Prostate gland (tissue), 2 donors: ENCODE data around the gene RNU2-63P. TPM values are rescaled to one million over a fixed set of nuclear protein-coding genes. Genes with fewer than 3 reads are reported as not detected.
"Not testable (repeated sequence)": the region's sequence is repeated elsewhere in the genome, so short reads cannot be mapped to it uniquely, and the experiment has no call there.

Experiments used
- DNase-seq: peaks from one replicate; pipeline ENCODE4 v3.0.0-alpha.2; 2019; ENCODE audit warnings: low spot score
- H3K27ac ChIP-seq, 2 donors: fragments of 200-600 bp; sonication (generic); 2 replicates each; pipeline ENCODE4 v1.5.1; 2017 to 2019
- H3K27me3 ChIP-seq: fragments of 200-600 bp; sonication (generic); replicated peaks from 2 replicates; pipeline ENCODE4 v1.5.1; 2019; ENCODE audit not compliant: insufficient read depth
- H3K36me3 ChIP-seq, 2 donors: fragments of 200-600 bp; sonication (generic); 1 replicate in 1 of 2; 2 replicates in 1 of 2; pipeline versions ENCODE4 v1.5.1 to v1.8.1; 2017 to 2019
- H3K4me1 ChIP-seq: fragments of 200-600 bp; sonication (generic); replicated peaks from 2 replicates; pipeline ENCODE4 v1.5.1; 2019
- H3K4me3 ChIP-seq, 2 donors: fragments of 200-600 bp; sonication (generic); 2 replicates each; pipeline ENCODE4 v1.5.1; 2017 to 2019
- H3K9me3 ChIP-seq: fragments of 200-600 bp; sonication (generic); 2 replicates; pipeline ENCODE4 v1.5.1; 2017
- POLR2A ChIP-seq: fragments of 450-650 bp; IDR thresholded peaks from one replicate; pipeline ENCODE4 v1.6.1; 2016; ENCODE audit warnings: antibody characterized with exemption, mild to moderate bottlenecking
- POLR2AphosphoS5 ChIP-seq: sonication (generic); formaldehyde crosslinking; IDR thresholded peaks from one replicate; pipeline ENCODE4 v1.6.1; 2017; ENCODE audit warnings: antibody characterized with exemption
- WGBS: methylation state at CpG from one replicate; pipeline ENCODE4 v1.1.5; 2018; 5-methylcytosine and 5-hydroxymethylcytosine counted together
- intact Hi-C: fragments of 100-400 bp; cut with DNase I; formaldehyde crosslinking; loops from one replicate; pipeline ENCODE4 v1.14.2; 2022
- total RNA-seq, 2 donors: library from RNA; depleted of rRNA; stranded (reverse); fragments of >200 nt; gene quantifications; one replicate each; pipeline ENCODE4 v1.1.0, GENCODE V29; 2016
- TF ChIP-seq, protein P1 (sequence below), 4 experiments: fragments of 200-600 bp in 2 of 4; fragments of 450-650 bp in 2 of 4; sonication (generic) in 2 of 4; IDR thresholded peaks; 1 replicate in 3 of 4; 2 replicates in 1 of 4; pipeline ENCODE4 v1.5.1; 2016 to 2019; ENCODE audit warnings: antibody characterized with exemption in 4 of 4, mild to moderate bottlenecking in 2 of 4, moderate library complexity in 2 of 4

Gene RNU2-63P
- total RNA-seq, 2 donors from 2014 or later, result not detected

DNA sequence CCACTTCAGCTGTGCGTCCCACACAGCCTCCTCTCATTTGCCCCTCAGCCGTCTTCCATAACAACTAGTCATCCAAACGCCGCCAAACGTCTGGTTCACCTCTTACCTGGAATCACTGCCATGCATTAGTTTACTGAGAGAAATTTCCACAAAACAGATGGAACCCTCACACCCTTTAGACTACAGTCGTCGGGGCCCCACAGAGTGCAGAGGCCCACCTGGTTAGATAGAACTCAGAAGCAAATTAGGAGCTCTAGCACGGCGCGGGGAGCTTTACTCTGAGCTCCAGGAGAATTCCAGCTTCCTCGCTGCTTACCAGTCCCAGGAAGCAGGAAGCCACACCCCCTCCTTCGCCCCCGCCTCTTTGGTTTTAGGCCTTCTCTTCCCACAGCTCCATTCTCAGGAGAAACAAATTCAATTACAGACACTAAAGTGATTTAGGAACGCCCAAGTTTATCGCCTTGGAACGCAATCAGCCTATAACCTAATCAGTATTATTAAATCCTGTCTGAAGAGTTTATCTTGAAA lies 9.4 kb downstream of the RNU2-63P start:
- DNase-seq, result no peak
- Histone ChIP-seq H3K9me3 (no peaks in the 10 kb centered on the region), H3K27me3 (no peaks in the 10 kb centered on the region), H3K27ac (no peak overlapping the region), H3K4me1 (no peaks in the 10 kb centered on the region), H3K4me3 (no peak overlapping the region), H3K36me3 (no peaks in the 10 kb centered on the region)
- TF ChIP-seq, protein P1, sequence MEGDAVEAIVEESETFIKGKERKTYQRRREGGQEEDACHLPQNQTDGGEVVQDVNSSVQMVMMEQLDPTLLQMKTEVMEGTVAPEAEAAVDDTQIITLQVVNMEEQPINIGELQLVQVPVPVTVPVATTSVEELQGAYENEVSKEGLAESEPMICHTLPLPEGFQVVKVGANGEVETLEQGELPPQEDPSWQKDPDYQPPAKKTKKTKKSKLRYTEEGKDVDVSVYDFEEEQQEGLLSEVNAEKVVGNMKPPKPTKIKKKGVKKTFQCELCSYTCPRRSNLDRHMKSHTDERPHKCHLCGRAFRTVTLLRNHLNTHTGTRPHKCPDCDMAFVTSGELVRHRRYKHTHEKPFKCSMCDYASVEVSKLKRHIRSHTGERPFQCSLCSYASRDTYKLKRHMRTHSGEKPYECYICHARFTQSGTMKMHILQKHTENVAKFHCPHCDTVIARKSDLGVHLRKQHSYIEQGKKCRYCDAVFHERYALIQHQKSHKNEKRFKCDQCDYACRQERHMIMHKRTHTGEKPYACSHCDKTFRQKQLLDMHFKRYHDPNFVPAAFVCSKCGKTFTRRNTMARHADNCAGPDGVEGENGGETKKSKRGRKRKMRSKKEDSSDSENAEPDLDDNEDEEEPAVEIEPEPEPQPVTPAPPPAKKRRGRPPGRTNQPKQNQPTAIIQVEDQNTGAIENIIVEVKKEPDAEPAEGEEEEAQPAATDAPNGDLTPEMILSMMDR (IDR thresholded peaks at IDR 0.05), result no peak
- TF ChIP-seq POLR2AphosphoS5 (no peak), POLR2A (no peak)
- intact Hi-C loops, result no loop called here
- WGBS, result 92% methylated on average over 16 of the region's 16 CpGs

DNA sequence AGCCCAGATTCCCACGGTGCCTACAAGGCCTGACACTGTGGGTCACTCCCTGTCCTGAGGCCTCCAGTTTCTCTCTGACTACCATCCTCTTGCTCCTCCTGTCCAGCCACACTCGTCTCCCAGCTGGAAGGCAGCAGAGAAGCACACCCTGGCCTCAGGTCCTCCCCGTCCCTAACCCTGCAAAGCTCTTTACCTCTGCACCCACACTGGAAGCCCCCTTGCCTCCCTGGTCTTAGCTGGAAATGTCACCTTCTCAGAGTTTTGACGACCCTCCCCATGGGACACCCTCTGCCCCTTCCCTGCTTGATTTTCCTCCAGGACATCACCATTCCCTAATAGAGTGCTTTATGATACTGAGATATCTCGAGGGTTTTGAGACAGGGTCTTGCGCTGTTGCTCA lies 10.6 kb downstream of the RNU2-63P start:
- DNase-seq, result no peak
- 90% methylated on average over 6 of the region's 6 CpGs for WGBS
- H3K27me3 ChIP-seq, result no peaks in the 10 kb centered on the region
- no peaks in the 10 kb centered on the region for H3K4me1 ChIP-seq
- no peaks in the 10 kb centered on the region for H3K36me3 ChIP-seq
- intact Hi-C loops, result no loop called here
- no peaks in the 10 kb centered on the region for H3K9me3 ChIP-seq
- TF ChIP-seq POLR2AphosphoS5, result no peak
- TF ChIP-seq, protein P1 (IDR thresholded peaks at IDR 0.05), result no peak
- no peak for TF ChIP-seq POLR2A
- no peak overlapping the region for H3K4me3 ChIP-seq
- H3K27ac ChIP-seq, result no peak overlapping the region

DNA sequence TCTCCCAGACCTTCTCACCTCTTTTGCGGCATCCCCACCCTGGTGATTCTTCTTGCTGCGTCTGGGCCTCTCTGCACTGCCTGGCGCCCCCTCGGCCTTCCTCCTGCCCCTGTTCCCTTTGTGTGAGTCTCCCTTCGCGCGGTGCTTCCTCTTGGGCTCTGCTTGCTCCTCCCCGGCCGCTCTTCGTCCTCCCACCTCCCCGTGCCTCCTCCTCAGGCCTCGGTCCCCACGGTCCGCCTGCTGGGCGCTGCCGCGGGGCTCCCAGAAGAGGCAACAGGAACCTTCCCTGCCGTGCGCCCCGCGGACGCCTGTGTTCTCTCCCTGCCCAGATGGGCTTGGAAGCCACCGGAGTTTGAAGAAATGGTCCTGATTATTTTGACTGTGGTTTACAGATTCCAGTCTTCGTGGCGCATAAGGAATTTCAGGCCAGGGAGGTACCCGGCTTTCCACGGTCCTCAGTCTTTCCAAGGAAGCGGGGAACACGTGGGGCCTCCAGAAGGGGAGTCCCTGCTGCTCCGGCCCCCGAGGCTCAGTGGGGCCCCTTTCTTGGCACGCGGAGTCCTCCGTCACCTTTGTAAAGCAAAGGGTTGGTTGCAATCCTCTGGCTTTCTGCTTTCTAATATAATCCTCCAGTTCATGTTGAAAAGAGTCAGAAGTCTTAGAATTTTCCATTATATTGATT lies 13.1 kb downstream of the RNU2-63P start:
- Histone ChIP-seq H3K27ac (no peak overlapping the region), H3K27me3 (no peaks in the 10 kb centered on the region), H3K4me3 (no peak overlapping the region), H3K9me3 (no peaks in the 10 kb centered on the region), H3K36me3 (no peaks in the 10 kb centered on the region), H3K4me1 (no peaks in the 10 kb centered on the region)
- intact Hi-C loops, result no loop called here
- 54% methylated on average over 34 of the region's 34 CpGs for WGBS
- TF ChIP-seq POLR2AphosphoS5 (no peak), POLR2A (no peak)
- TF ChIP-seq, protein P1 (IDR thresholded peaks at IDR 0.05), result no peak
- DNase-seq, result no peak

DNA sequence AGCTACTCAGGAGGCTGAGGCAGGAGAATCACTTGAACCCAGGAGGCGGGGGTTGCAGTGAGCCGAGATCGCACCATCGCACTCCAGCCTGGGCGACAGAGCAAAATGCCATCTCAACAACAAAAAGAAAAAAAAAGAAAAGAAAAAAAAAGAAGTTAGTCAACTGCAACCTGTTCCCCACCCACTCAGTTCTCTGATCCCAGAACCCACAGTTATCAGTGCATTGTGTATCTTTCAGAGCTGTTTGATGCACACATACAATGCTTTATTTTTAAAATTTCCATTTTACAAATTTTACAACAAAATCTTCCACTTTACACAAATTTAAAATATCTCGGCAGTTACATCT lies 14.0 kb downstream of the RNU2-63P start:
- TF ChIP-seq POLR2A, result no peak
- TF ChIP-seq, protein P1 (IDR thresholded peaks at IDR 0.05), result no peak
- TF ChIP-seq POLR2AphosphoS5, result no peak
- H3K9me3 ChIP-seq, result no peaks in the 10 kb centered on the region
- intact Hi-C loops, result no loop called here
- no peak overlapping the region for H3K4me3 ChIP-seq
- H3K36me3 ChIP-seq, result no peaks in the 10 kb centered on the region
- H3K27ac ChIP-seq, result no peak overlapping the region
- WGBS, result over 99% methylated on average over 6 of the region's 6 CpGs
- no peaks in the 10 kb centered on the region for H3K4me1 ChIP-seq
- no peak for DNase-seq
- H3K27me3 ChIP-seq, result no peaks in the 10 kb centered on the region

DNA sequence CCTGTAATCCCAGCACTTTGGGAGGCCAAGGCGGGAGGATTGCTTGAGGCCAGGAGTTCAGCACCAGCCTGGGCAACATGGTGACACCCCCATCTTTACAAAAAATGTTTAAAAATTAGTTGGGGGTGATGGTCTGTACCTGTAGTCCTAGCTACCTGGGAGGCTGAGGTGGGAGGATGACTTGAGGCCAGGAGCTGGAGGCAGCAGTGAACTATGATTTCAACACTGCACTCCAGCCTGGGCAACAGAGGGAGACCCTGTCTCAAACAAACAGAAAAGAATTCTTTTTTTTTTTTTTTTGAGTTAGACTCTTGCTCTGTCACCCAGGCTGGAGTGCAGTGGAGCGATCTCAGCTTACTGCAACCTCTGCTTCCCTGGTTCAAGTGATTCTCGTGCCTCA lies 15.9 kb downstream of the RNU2-63P start:
- DNase-seq, result not testable (repeated sequence)

More for the DNA sequence above, 15.9 kb downstream of the RNU2-63P start:
- WGBS, result 56% methylated on average over 3 of the region's 3 CpGs
- H3K4me1 ChIP-seq, H3K27me3 ChIP-seq, H3K27ac ChIP-seq, H3K9me3 ChIP-seq, H3K4me3 ChIP-seq, H3K36me3 ChIP-seq, intact Hi-C loops: not testable (repeated sequence)
